ENCODE data around the gene PSMG3.

Gene PSMG3, protein sequence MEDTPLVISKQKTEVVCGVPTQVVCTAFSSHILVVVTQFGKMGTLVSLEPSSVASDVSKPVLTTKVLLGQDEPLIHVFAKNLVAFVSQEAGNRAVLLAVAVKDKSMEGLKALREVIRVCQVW

GRCh38 chr7:1569833-1570632 is at the start of gene PSMG3:
Gene PSMG3, minus strand, starts transcription at chr7:1570032. Its CDS starts 693 bp downstream, at chr7:1569339.
- DNase-seq (ENCODE audit: low spot score): peak; percentile 97

DNA sequence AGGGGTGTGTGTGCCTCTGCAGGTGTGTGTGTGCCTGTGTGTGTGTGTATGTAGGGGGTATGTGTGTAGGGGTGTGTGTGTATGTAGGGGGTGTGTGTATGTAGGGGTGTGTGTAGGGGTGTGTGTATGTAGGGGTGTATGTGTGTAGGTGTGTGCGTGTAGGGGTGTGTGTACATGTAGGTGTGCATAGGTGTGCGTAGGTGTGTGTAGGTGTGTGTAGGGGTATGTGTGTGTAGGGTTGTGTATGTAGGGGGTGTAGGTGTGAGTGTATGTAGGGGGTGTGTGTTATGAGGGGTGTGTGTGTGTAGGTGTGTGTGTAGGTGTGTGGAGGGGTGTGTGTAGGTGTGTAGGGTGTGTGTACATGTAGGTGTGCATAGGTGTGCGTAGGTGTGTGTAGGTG is 48.6 kb upstream of the PSMG3 start:
- DNase-seq (ENCODE audit: low spot score): no peak

DNA sequence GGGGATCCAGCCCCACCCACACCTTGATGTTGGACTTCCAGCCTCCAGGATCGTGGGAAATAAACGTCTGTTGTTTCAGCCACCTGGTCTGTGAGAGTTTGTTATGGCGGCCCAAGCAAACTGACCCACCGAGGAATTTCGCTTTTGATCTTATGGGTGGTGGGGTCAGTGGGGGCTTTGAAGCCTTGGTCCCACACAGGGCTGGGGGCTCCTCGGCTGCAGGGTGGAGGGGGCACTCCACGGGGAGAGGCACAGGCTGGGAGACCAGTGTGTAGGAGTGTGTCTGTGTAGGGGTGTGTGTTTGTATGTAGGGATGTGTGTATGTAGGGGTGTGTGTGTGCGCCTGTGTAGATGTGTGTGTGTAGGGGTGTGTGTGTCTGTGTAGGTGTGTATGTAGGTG is 48.1 kb upstream of the PSMG3 start:
- peak; percentile 4 for DNase-seq (ENCODE audit: low spot score)

- DNase-seq (ENCODE audit: low spot score): no peak
Observed at GRCh38 chr7:1616741-1617140, 46.9 kb upstream of the PSMG3 start.

DNA sequence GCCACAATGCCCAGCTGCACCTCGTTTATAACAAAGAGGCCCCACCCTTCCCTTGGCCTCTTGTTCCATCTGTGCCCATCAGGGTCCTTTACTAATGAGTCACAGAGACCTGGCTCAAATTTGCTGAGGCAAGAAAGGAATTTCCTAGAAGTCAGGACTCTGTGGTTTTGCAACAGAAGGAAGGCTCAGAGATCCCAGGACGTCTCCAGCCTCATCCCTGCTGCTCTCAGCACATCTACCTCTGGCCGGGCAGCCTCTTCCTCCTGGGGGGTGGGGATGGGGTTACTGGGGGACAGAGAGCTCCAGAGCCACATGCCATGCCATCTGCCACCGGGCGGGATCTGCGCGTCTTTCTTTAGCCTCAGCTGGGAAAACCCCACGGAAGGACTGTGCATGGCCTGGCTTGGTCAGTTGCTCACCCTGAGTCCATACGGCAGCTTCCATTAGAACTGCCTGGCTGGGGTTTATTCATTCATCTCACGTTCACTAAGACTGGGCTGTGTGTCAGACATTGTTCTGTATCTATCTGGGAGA is 41.9 kb upstream of the PSMG3 start:
- DNase-seq (ENCODE audit: low spot score): peak; percentile 90

DNA sequence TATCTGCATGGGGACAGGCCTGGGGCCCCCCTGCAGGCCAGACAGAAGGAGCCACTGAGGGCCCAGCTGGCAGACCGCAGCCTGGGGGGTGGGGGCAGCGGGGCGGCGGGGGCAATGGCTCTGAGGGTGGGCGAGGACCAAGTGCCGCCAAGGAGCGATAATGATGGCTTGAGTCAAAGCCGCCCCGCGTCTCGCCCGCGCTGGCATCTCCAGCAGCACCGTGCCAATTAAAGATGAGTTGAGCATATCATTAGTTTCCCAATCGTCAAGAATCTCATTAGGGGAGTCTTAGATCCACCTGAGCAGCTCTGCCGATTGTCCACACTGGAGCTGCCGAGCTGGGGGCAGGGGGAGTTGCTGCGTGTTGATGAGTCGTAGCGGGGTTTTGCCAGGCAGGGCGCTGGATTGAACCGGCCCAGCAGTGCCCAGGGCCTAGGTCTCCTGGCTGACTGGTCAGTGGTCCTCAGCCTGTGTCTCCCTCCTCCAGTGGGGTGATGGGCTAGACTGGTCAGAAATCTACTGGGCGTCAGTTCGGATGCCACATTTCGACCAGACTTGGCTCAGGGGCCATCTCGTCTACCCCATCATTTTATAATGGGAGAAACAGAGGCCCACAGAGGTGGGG is 41.0 kb upstream of the PSMG3 start:
- DNase-seq (ENCODE audit: low spot score): no peak

DNA sequence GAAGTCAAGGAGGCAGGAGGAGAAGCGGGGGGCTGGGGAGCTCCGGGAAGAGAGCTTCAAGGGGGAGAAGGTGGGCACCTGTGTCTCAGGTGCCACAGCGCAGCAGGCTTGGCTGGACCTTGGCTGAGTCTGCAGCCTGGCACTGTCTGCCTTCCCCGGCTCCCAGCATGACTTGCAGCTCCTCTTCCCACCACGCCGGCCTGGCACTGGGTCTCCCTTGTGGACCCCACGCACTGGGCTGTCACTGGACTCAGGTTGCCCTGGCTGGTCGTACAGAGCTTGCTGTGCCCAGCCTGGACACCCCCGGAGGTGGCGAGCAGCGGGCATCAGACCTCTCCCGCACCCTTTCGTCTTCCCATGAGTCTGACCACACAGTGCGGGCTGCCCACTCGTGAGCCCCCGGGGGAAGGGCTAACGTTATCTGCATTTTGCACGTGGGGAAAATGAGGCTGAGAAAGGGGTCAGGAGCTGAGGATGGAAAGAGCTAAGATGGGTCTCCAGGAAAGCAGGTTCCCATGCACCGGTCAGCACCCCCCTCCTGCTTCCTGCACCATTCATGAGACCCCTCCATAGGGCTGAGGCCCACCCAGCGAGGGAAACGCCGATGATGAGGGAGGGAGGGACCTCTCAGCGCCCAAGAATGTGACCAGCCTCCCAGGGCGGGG is 40.3 kb upstream of the PSMG3 start:
- no peak for DNase-seq (ENCODE audit: low spot score)

- no peak for DNase-seq (ENCODE audit: low spot score)
Observed at GRCh38 chr7:1609023-1609422, 39.2 kb upstream of the PSMG3 start.

GRCh38 chr7:1608318-1608717 is 38.5 kb upstream of the PSMG3 start:
- no peak for DNase-seq (ENCODE audit: low spot score)

- no peak for DNase-seq (ENCODE audit: low spot score)
Observed at GRCh38 chr7:1607696-1608095, 37.9 kb upstream of the PSMG3 start.

DNA sequence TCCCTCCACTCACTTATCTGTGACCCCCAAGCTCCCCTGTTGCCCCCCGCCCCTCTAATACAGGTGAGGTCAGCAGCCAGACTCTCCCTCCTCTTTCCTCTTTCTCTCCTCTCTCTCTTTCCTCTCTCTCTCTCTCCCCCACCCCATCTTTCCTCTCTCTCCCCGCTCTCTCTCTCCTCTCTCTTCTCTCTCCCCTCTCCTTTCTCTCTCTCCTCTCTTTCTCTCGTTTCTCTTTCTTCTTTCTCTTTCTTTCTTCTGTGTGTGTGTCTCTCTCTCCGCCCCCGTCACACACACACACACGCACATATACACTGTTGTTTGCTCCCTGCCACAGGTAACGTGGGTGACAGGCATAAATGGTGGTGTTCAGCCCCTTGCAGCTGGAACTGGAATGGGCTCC is 37.2 kb upstream of the PSMG3 start:
- DNase-seq (ENCODE audit: low spot score): no peak

DNA sequence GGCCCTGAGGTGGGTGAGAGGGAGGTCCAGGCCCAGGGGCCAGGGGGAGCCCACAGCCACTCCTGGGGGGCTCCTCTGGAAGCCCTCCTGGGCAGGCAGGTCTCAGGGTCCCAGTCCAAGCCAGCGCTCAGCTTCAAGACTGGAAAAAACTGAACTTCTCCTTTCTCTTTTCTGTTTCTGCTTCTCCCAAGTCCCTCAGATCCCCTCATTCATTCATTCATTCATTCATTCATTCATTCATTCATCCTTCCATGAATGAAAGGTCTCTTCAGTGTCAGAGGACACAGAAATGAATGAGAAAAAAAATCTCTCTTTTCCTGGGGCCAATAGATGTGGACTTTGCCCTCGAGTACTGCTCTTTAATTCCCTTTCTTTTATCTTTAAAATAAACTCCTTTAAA is 34.6 kb upstream of the PSMG3 start:
- DNase-seq (ENCODE audit: low spot score): no peak

GRCh38 chr7:1603346-1604225 is 33.8 kb upstream of the PSMG3 start:
- DNase-seq (ENCODE audit: low spot score): no peak

- no peak for DNase-seq (ENCODE audit: low spot score)
Observed at GRCh38 chr7:1602386-1602785, 32.6 kb upstream of the PSMG3 start.

- no peak for DNase-seq (ENCODE audit: low spot score)
Observed at GRCh38 chr7:1601956-1602355, 32.1 kb upstream of the PSMG3 start.

- DNase-seq (ENCODE audit: low spot score): no peak
Observed at GRCh38 chr7:1599640-1600395, 30.0 kb upstream of the PSMG3 start.

GRCh38 chr7:1598961-1599639 is 29.3 kb upstream of the PSMG3 start:
- DNase-seq (ENCODE audit: low spot score): no peak

DNA sequence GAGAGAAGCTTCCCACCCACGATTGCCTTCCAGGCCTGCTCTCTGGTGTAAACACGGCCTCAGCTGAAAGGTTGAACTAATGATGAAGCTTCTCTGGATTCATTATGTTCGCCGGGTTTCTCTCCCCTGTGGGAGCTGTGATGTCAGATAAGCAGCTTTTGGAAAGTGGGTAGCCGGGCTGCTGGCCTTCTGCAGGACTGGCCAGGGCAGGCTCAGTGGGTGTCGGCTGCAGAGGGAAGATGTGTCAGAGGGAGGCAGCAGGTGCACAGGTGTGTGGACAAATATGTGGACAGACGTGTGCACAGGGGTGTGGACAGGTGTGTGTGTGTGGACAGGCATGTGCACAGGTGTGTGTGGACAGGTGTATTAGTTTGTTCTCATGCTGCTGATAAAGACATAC is 28.5 kb upstream of the PSMG3 start:
- no peak for DNase-seq (ENCODE audit: low spot score)

DNA sequence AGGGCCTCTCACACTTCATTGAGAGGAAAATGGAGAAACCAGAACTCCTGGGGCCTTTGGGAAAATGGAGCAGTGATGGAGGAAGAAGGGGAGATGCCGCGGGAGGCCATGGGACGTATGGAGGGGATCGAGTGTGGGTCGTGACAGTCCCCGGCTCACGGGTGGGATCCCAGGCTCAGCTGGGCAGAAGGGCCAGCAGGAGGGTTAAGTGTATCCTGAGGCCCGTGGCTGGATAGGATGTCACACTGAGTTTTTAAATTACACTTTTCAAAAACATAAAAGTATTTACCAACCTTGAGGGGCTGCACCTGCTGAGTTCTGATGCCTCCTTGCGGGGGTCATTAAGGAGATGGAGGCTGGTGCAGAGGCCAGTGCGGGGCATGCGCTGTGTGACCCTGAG is 28.0 kb upstream of the PSMG3 start:
- DNase-seq (ENCODE audit: low spot score): no peak

DNA sequence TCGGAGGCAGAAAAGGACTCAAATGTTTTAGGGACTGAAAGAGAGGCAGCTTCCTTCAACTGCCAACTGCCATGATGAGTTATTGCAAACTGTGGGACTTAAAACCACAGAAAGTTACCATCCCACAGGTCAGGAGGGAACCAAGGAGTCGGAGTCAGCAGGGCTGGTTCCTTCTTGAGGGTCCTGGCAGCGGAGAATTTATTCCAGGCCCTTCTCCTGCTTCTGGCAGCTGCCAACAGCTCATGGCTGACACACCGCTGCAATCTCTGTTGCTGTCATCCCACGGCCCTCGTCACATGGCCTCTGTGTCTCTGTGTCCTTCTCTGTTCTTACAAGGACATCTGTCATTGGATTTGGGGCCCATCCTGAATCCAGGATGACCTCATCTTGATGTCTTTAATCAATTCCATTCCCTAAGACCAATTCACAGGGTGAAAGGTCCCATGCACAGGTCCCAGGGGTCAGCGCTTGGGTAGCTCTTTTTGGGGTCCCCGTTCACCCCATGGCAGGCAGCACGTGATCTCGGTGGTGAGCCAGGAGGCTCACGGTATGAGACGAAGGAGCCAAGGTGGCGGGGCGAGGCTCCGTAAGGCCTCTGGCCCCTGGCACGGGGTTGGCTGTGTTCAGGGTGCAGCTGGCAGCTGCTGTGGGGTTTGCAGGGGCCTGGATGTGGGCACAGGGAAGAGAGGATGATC is 27.4 kb upstream of the PSMG3 start:
- DNase-seq (ENCODE audit: low spot score): no peak
